ENCODE measurements around the gene MBNL1. TPM values are rescaled to one million over a fixed set of nuclear protein-coding genes. Genes with fewer than 3 reads are reported as not detected.

MBNL1 gene

GRCh38 chr3:152511904-152512303 lies 243.2 kb downstream of the MBNL1 start:
- no peaks in the 10 kb centered on the region for H3K4me1 ChIP-seq (ENCODE audit: control insufficient read depth in 2 of 2, insufficient read depth in 1 of 2, low read depth in 1 of 2, low read length in 2 of 2)
- WGBS, 2 donors (ENCODE audit: extremely low coverage in 2 of 2, insufficient read length in 2 of 2, insufficient replicate concordance in 1 of 2) = no CpG with 5 or more reads among the region's 4 CpGs
- no peak overlapping the region for H2AK5ac ChIP-seq (ENCODE audit: low read depth, low read length)
- DNase-seq (ENCODE audit: low spot score) = no peak
- H3K27me3 ChIP-seq (ENCODE audit: control insufficient read depth in 3 of 3, insufficient read depth in 3 of 3, low read depth in 1 of 3, low read length in 3 of 3) = no peaks in the 10 kb centered on the region
- no peak overlapping the region for H2BK12ac ChIP-seq (ENCODE audit: low read length)
- H3K4ac ChIP-seq (ENCODE audit: low read length) = no peak overlapping the region
- H4K8ac ChIP-seq (ENCODE audit: low read depth, low read length) = no peak overlapping the region
- H2BK15ac ChIP-seq (ENCODE audit: low read length) = no peak overlapping the region
- H3K9ac ChIP-seq (ENCODE audit: low read depth, low read length, poor library complexity) = no peak overlapping the region
- H4K91ac ChIP-seq (ENCODE audit: low read depth, low read length, poor library complexity) = no peak overlapping the region
- no peak overlapping the region for H3K4me3 ChIP-seq (ENCODE audit: low read length in 2 of 2)
- no peak overlapping the region for H3K4me2 ChIP-seq (ENCODE audit: insufficient read depth, low read length, poor library complexity, severe bottlenecking)
- H3K18ac ChIP-seq (ENCODE audit: low read length) = no peak overlapping the region
- H2AFZ ChIP-seq (ENCODE audit: low read length) = no peak overlapping the region
- H3K14ac ChIP-seq (ENCODE audit: low read length) = no peak overlapping the region
- H3K36me3 ChIP-seq (replicated peaks in 1 of 2; ENCODE audit: control insufficient read depth in 2 of 2, insufficient read depth in 2 of 2, low read length in 2 of 2) = no peaks in the 10 kb centered on the region
- H2BK5ac ChIP-seq (ENCODE audit: low read length) = no peak overlapping the region
- no peak overlapping the region for H3K23ac ChIP-seq (ENCODE audit: low read depth, low read length, poor library complexity)
- no peak overlapping the region for H3K27ac ChIP-seq (replicated peaks; ENCODE audit: low read length)
- no peaks in the 10 kb centered on the region for H3K79me1 ChIP-seq (ENCODE audit: low read depth, low read length)
- no peaks in the 10 kb centered on the region for H3K9me3 ChIP-seq (replicated peaks in 1 of 2; ENCODE audit: control insufficient read depth in 2 of 2, insufficient read depth in 1 of 2, low read depth in 1 of 2, low read length in 2 of 2)
- no peak overlapping the region for H2BK120ac ChIP-seq (ENCODE audit: low read depth, low read length)

DNA sequence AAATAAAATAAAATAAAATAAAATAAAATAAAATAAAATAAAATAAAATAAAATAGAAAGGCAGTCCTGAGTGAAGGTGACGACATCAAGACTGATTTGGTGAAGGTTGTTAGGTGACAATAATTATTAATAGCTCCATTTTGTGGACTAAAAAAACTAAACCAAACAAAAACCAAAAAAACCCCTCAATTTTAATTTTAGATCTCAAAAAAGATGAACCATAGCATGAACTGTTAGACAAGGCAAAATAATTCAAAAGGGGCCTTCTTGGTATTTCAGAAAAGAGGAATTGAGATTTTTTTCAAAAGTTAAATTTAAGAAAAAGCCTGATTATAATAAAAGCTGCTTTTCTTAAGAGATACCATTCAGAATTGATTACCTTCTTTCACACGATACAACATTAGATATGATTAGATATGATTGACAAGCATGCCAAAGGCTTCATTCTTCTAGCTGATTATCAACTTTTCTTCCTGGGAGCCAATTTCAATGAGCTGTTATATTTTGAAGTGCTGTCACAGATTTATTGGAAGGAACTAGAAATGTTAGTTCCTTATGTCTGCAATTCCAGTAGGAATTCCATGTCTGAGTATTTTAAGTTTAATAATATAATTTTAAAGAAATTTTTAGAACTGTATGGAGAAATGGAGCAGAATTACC lies 244.7 kb downstream of the MBNL1 start:
- Histone ChIP-seq H2BK15ac (ENCODE audit: low read length) (no peak overlapping the region), H3K27ac (replicated peaks; ENCODE audit: low read length) (no peak overlapping the region), H3K14ac (ENCODE audit: low read length) (no peak overlapping the region), H2AFZ (ENCODE audit: low read length) (no peak overlapping the region), H3K36me3 (replicated peaks in 1 of 2; ENCODE audit: control insufficient read depth in 2 of 2, insufficient read depth in 2 of 2, low read length in 2 of 2) (no peaks in the 10 kb centered on the region), H2BK12ac (ENCODE audit: low read length) (no peak overlapping the region), H2AK5ac (ENCODE audit: low read depth, low read length) (no peak overlapping the region), H3K4me3 (ENCODE audit: low read length in 2 of 2) (no peak overlapping the region), H3K23ac (ENCODE audit: low read depth, low read length, poor library complexity) (no peak overlapping the region), H3K4ac (ENCODE audit: low read length) (no peak overlapping the region), H3K4me2 (ENCODE audit: insufficient read depth, low read length, poor library complexity, severe bottlenecking) (no peak overlapping the region), H2BK5ac (ENCODE audit: low read length) (no peak overlapping the region), H3K4me1 (ENCODE audit: control insufficient read depth in 2 of 2, insufficient read depth in 1 of 2, low read depth in 1 of 2, low read length in 2 of 2) (peaks cover 0 to 2% of the 10 kb centered on the region in 2 donors), H3K9me3 (replicated peaks in 1 of 2; ENCODE audit: control insufficient read depth in 2 of 2, insufficient read depth in 1 of 2, low read depth in 1 of 2, low read length in 2 of 2) (no peaks in the 10 kb centered on the region), H2BK120ac (ENCODE audit: low read depth, low read length) (no peak overlapping the region), H3K79me1 (ENCODE audit: low read depth, low read length) (no peaks in the 10 kb centered on the region), H4K8ac (ENCODE audit: low read depth, low read length) (no peak overlapping the region), H3K18ac (ENCODE audit: low read length) (no peak overlapping the region), H3K9ac (ENCODE audit: low read depth, low read length, poor library complexity) (no peak overlapping the region), H3K27me3 (ENCODE audit: control insufficient read depth in 3 of 3, insufficient read depth in 3 of 3, low read depth in 1 of 3, low read length in 3 of 3) (no peaks in the 10 kb centered on the region), H4K91ac (ENCODE audit: low read depth, low read length, poor library complexity) (no peak overlapping the region)
- no peak for DNase-seq (ENCODE audit: low spot score)
- WGBS, 2 donors (ENCODE audit: extremely low coverage in 2 of 2, insufficient read length in 2 of 2, insufficient replicate concordance in 1 of 2) = no CpG with 5 or more reads among the region's 2 CpGs

Small RNA genes within 50 kb of the gene (small RNA-seq; reads per million reads assigned to genes)
- gene RF00019 (ENCODE audit: insufficient read depth) = not detected

Data from neuronal stem cell (in vitro differentiated cells).